GM18498 (cell line): Measurements from ENCODE around the gene GAS2L1.
A peak's percentile ranks its signal among the peaks of the same experiment; 100 is the strongest.

ENCODE experiments used
- ATAC-seq: cut with Tn5 transposase; IDR thresholded peaks from one replicate; pipeline ENCODE4 v1.9.1; 2021; ENCODE audit warnings: mild to moderate bottlenecking, moderate library complexity; ENCODE audit not compliant: unreplicated experiment

Gene GAS2L1

GRCh38 chr22:29306175-29306834 lies at the start of gene GAS2L1:
Gene GAS2L1, plus strand, starts transcription at chr22:29306650. Its CDS starts 1,456 bp downstream, at chr22:29308106.
- ATAC-seq = no peak

GRCh38 chr22:29257751-29258181 lies 48.7 kb upstream of the GAS2L1 start:
- no peak for ATAC-seq

GRCh38 chr22:29258407-29259252 lies 47.8 kb upstream of the GAS2L1 start:
- ATAC-seq = no peak

GRCh38 chr22:29259253-29259899 lies 47.1 kb upstream of the GAS2L1 start:
- ATAC-seq = no peak

GRCh38 chr22:29260031-29260560 lies 46.4 kb upstream of the GAS2L1 start:
- no peak for ATAC-seq

GRCh38 chr22:29260601-29261315 lies 45.7 kb upstream of the GAS2L1 start:
- no peak for ATAC-seq

- ATAC-seq = no peak
These were observed 42.6 kb upstream of the GAS2L1 start for GRCh38 chr22:29263791-29264276.

GRCh38 chr22:29265305-29265704 lies 41.1 kb upstream of the GAS2L1 start:
- no peak for ATAC-seq

GRCh38 chr22:29265929-29266328 lies 40.5 kb upstream of the GAS2L1 start:
- no peak for ATAC-seq

- no peak for ATAC-seq
These were observed 39.6 kb upstream of the GAS2L1 start for GRCh38 chr22:29266564-29267461.

GRCh38 chr22:29267462-29267857 lies 39.0 kb upstream of the GAS2L1 start:
- peak; percentile 35 for ATAC-seq

GRCh38 chr22:29267858-29268510 lies 38.5 kb upstream of the GAS2L1 start, which contains the start of the genes EWSR1 and RHBDD3:
Gene EWSR1, plus strand, starts transcription at chr22:29268268. Its CDS starts 69 bp downstream, at chr22:29268337.
Gene RHBDD3, minus strand, starts transcription at chr22:29267981. Its CDS starts 2,355 bp downstream, at chr22:29265626.
- ATAC-seq = peak; percentile 81

GRCh38 chr22:29268511-29269229 lies 37.8 kb upstream of the GAS2L1 start:
- ATAC-seq = peak; percentile 28

- ATAC-seq = no peak
These were observed 37.2 kb upstream of the GAS2L1 start for GRCh38 chr22:29269230-29269604.

- no peak for ATAC-seq
These were observed 36.5 kb upstream of the GAS2L1 start for GRCh38 chr22:29269731-29270474.

GRCh38 chr22:29270475-29271271 lies 35.8 kb upstream of the GAS2L1 start:
- no peak for ATAC-seq

GRCh38 chr22:29272624-29273023 lies 33.8 kb upstream of the GAS2L1 start:
- ATAC-seq = no peak
